Ishikawa (cell line): ENCODE results near the gene ZNF451.

Experiments used
- CEBPB ChIP-seq: IDR thresholded peaks from 2 replicates; pipeline ENCODE4 v1.6.1; 2012
- CREB1 ChIP-seq: IDR thresholded peaks from 2 replicates; pipeline ENCODE4 v1.6.1; 2012; ENCODE audit warnings: low read depth
- EGR1 ChIP-seq: IDR thresholded peaks from 2 replicates; pipeline ENCODE4 v1.6.1; 2012
- FOXM1 ChIP-seq: IDR thresholded peaks from 2 replicates; pipeline ENCODE4 v1.6.1; 2012; ENCODE audit warnings: low read depth, borderline replicate concordance
- REST ChIP-seq: IDR thresholded peaks from 2 replicates; pipeline ENCODE4 v1.6.1; 2012; ENCODE audit warnings: low read depth, mild to moderate bottlenecking
- TCF12 ChIP-seq: IDR thresholded peaks from 2 replicates; pipeline ENCODE4 v1.6.1; 2012; ENCODE audit warnings: low read depth
- YY1 ChIP-seq: IDR thresholded peaks from 2 replicates; pipeline ENCODE4 v1.6.1; 2012; ENCODE audit warnings: low read depth

- no peak for TF ChIP-seq REST
- TF ChIP-seq TCF12: no peak
- no peak for TF ChIP-seq EGR1
- TF ChIP-seq CEBPB: no peak
- TF ChIP-seq CREB1: no peak
- TF ChIP-seq FOXM1: no peak
- TF ChIP-seq YY1: no peak
Measured at GRCh38 chr6:57193177-57193576, 103.2 kb downstream of the ZNF451 start.
